H1 (cell line): Measurements from ENCODE around the gene CCDC24. TPM values are rescaled to one million over a fixed set of nuclear protein-coding genes. Genes with fewer than 3 reads are reported as not detected.

Experiments
- CTCF ChIA-PET: fragments of 300-600 bp; sonication (Branson Sonifier 250); formaldehyde crosslinking; loops from one replicate; lab custom pipeline; 2021; ENCODE audit not compliant: partially characterized antibody; lab: Charles Lee
- POLR2A ChIA-PET: fragments of 300-600 bp; sonication (Branson Sonifier 250); formaldehyde crosslinking; loops from one replicate; lab custom pipeline; 2021; ENCODE audit warnings: inconsistent platforms; ENCODE audit not compliant: partially characterized antibody; lab: Charles Lee
- DNase-seq, 2 experiments: peaks; one replicate each; pipeline versions ENCODE4 v3.0.0 to v3.0.0-alpha.2; 2010 to 2022; ENCODE audit warnings: low spot score in 2 of 2, low read depth in 1 of 2, mixed read lengths in 1 of 2
- FAIRE-seq: peaks from 2 replicates; lab custom pipeline; 2011; peaks lifted over from hg19 to GRCh38; lab: Jason Lieb, UNC
- H2AFZ ChIP-seq: 2 replicates; pipeline ENCODE4 v1.8.1; 2012; ENCODE audit warnings: low read length, inconsistent platforms
- H2AK5ac ChIP-seq: 2 replicates; pipeline ENCODE4 v1.6.1; 2013; ENCODE audit warnings: low read depth, low read length
- H2BK120ac ChIP-seq: replicated peaks from 2 replicates; pipeline ENCODE3; 2013; ENCODE audit warnings: low read depth, low read length, inconsistent platforms
- H2BK12ac ChIP-seq: 2 replicates; pipeline ENCODE4 v1.6.1; 2013; ENCODE audit warnings: low read depth, low read length
- H2BK15ac ChIP-seq: 2 replicates; pipeline ENCODE4 v1.6.1; 2013; ENCODE audit warnings: low read length
- H2BK20ac ChIP-seq: 2 replicates; pipeline ENCODE4 v1.6.1; 2013; ENCODE audit warnings: low read length
- H2BK5ac ChIP-seq: 2 replicates; pipeline ENCODE4 v1.6.1; 2013; ENCODE audit warnings: low read depth, low read length
- H3K14ac ChIP-seq: 2 replicates; pipeline ENCODE4 v1.6.1; 2013; ENCODE audit warnings: inconsistent platforms; ENCODE audit not compliant: insufficient read length
- H3K18ac ChIP-seq: 2 replicates; pipeline ENCODE4 v1.6.1; 2013; ENCODE audit warnings: low read length; ENCODE audit errors: extremely low read depth
- H3K23ac ChIP-seq: 2 replicates; pipeline ENCODE4 v1.6.1; 2013; ENCODE audit warnings: inconsistent platforms; ENCODE audit not compliant: insufficient read length
- H3K23me2 ChIP-seq: 2 replicates; pipeline ENCODE4 v1.6.1; 2013; ENCODE audit warnings: low read depth, low read length
- H3K27ac ChIP-seq: 2 replicates; pipeline ENCODE4 v1.6.1; 2011; ENCODE audit warnings: low read depth, low read length, inconsistent platforms
- H3K27me3 ChIP-seq, 4 experiments: replicated peaks in 1 of 4; 1 replicate in 1 of 4; 2 replicates in 3 of 4; pipeline versions ENCODE4 v1.6.1 to v1.8.1; 2011 to 2013; ENCODE audit warnings: low read length in 3 of 4, mild to moderate bottlenecking in 3 of 4, inconsistent platforms in 2 of 4, mixed read lengths in 2 of 4, moderate library complexity in 1 of 4; ENCODE audit not compliant: control insufficient read depth in 3 of 4, insufficient read depth in 3 of 4; ENCODE audit errors: extremely low read depth in 1 of 4
- H3K36me3 ChIP-seq, 4 experiments: 2 replicates each; pipeline versions ENCODE4 v1.6.1 to v1.8.1; 2011 to 2013; ENCODE audit warnings: mild to moderate bottlenecking in 4 of 4, low read length in 3 of 4, moderate library complexity in 2 of 4, control low read depth in 1 of 4, inconsistent platforms in 1 of 4; ENCODE audit not compliant: insufficient read depth in 4 of 4, control insufficient read depth in 2 of 4
- H3K4ac ChIP-seq: replicated peaks from 2 replicates; pipeline ENCODE3; 2013; ENCODE audit warnings: low read length, low read depth, mixed read lengths, inconsistent platforms; ENCODE audit not compliant: insufficient read length
- H3K4me1 ChIP-seq, 4 experiments: replicated peaks in 1 of 4; 1 replicate in 1 of 4; 2 replicates in 3 of 4; pipeline versions ENCODE4 v1.6.1 to v1.8.1; 2011 to 2013; ENCODE audit warnings: low read length in 3 of 4, inconsistent platforms in 2 of 4, mixed read lengths in 1 of 4; ENCODE audit not compliant: insufficient read depth in 4 of 4, control insufficient read depth in 3 of 4
- H3K4me2 ChIP-seq, 2 experiments: 2 replicates each; pipeline versions ENCODE4 v1.6.1 to v1.8.1; 2011 to 2013; ENCODE audit warnings: low read depth in 2 of 2, low read length in 2 of 2, control low read depth in 1 of 2, inconsistent platforms in 1 of 2, mild to moderate bottlenecking in 1 of 2; ENCODE audit not compliant: insufficient read depth in 1 of 2
- H3K4me3 ChIP-seq, 4 experiments: fragments of 200-600, 300-600 bp in 1 of 4; sonication (generic), shearing (Covaris generic), sonication (Bioruptor Twin) in 1 of 4; 2 replicates each; pipeline versions ENCODE4 v1.5.1 to v1.8.1; 2011 to 2016; ENCODE audit warnings: low read length in 4 of 4, low read depth in 3 of 4, control low read depth in 2 of 4, inconsistent platforms in 2 of 4, mild to moderate bottlenecking in 2 of 4, mixed read lengths in 1 of 4, moderate library complexity in 1 of 4; ENCODE audit not compliant: insufficient read depth in 2 of 4; ENCODE audit errors: extremely low read depth in 1 of 4
- H3K56ac ChIP-seq: replicated peaks from 2 replicates; pipeline ENCODE3; 2013; ENCODE audit warnings: low read depth, mild to moderate bottlenecking, mixed read lengths, low read length, inconsistent platforms; ENCODE audit not compliant: insufficient read length
- H3K79me1 ChIP-seq: 2 replicates; pipeline ENCODE4 v1.6.1; 2013; ENCODE audit warnings: low read depth, low read length, control low read depth
- H3K79me2 ChIP-seq, 2 experiments: 2 replicates each; pipeline versions ENCODE4 v1.6.1 to v1.8.1; 2012 to 2013; ENCODE audit warnings: low read length in 2 of 2, mild to moderate bottlenecking in 2 of 2, inconsistent platforms in 1 of 2; ENCODE audit not compliant: insufficient read depth in 2 of 2, control insufficient read depth in 1 of 2
- H3K9ac ChIP-seq, 4 experiments: replicated peaks in 1 of 4; 1 replicate in 1 of 4; 2 replicates in 3 of 4; pipeline versions ENCODE4 v1.6.1 to v1.8.1; 2011 to 2013; ENCODE audit warnings: low read depth in 3 of 4, low read length in 3 of 4, control low read depth in 2 of 4, mild to moderate bottlenecking in 2 of 4, moderate library complexity in 2 of 4, inconsistent platforms in 1 of 4; ENCODE audit errors: extremely low read depth in 1 of 4
- H3K9me3 ChIP-seq, 2 experiments: 2 replicates each; pipeline versions ENCODE4 v1.6.1 to v1.8.1; 2012 to 2013; ENCODE audit warnings: mild to moderate bottlenecking in 2 of 2, moderate library complexity in 2 of 2, control low read depth in 1 of 2, inconsistent platforms in 1 of 2, low read depth in 1 of 2, low read length in 1 of 2, mixed read lengths in 1 of 2; ENCODE audit not compliant: insufficient read depth in 2 of 2
- H4K20me1 ChIP-seq, 2 experiments: replicated peaks in 1 of 2; 2 replicates each; pipeline versions ENCODE3 to v1.8.1; 2011 to 2013; ENCODE audit warnings: inconsistent platforms in 2 of 2, low read length in 2 of 2, mild to moderate bottlenecking in 1 of 2; ENCODE audit not compliant: insufficient read depth in 2 of 2, control insufficient read depth in 1 of 2
- H4K5ac ChIP-seq: 2 replicates; pipeline ENCODE4 v1.6.1; 2013; ENCODE audit warnings: low read length, low read depth, mixed read lengths, inconsistent platforms; ENCODE audit not compliant: insufficient read length
- H4K8ac ChIP-seq: 2 replicates; pipeline ENCODE4 v1.8.0; 2013; ENCODE audit warnings: mild to moderate bottlenecking, moderate library complexity, low read length, inconsistent platforms; ENCODE audit not compliant: insufficient read depth; ENCODE audit errors: extremely low read depth
- H4K91ac ChIP-seq: replicated peaks from 2 replicates; pipeline ENCODE3; 2013; ENCODE audit warnings: low read length, mixed read lengths, inconsistent platforms; ENCODE audit not compliant: insufficient read length
- GABPA ChIP-seq: IDR thresholded peaks from 2 replicates; pipeline ENCODE4 v1.6.1; 2011; ENCODE audit warnings: mild to moderate bottlenecking, low read length, moderate library complexity, borderline replicate concordance; ENCODE audit not compliant: insufficient read depth
- TBP ChIP-seq: IDR thresholded peaks from 2 replicates; pipeline ENCODE4 v1.6.1; 2011; ENCODE audit warnings: low read depth, low read length, improper control_type of control experiment
- WGBS, 2 experiments: shearing (Covaris generic) in 1 of 2; methylation state at CpG; one replicate each; pipeline versions ENCODE4 v1.1.6 to v1.1.7; 2013 to 2015; ENCODE audit warnings: low lambda C conversion rate in 2 of 2, mixed read lengths in 2 of 2, inconsistent platforms in 1 of 2, low coverage in 1 of 2, missing lambda C conversion rate in 1 of 2; ENCODE audit not compliant: insufficient replicate concordance in 2 of 2, insufficient coverage in 1 of 2, insufficient read length in 1 of 2; ENCODE audit errors: extremely low coverage in 1 of 2, missing lambda C conversion rate in 1 of 2; 5-methylcytosine and 5-hydroxymethylcytosine counted together
- polyA plus RNA-seq, 7 experiments: library from polyadenylated mRNA; depleted of rRNA in 3 of 7; stranded (reverse) in 5 of 7; unstranded in 2 of 7; fragments of >200 nt in 5 of 7; fragments of 200-250 nt in 2 of 7; gene quantifications; 1 replicate in 5 of 7; 2 replicates in 1 of 7; 4 replicates in 1 of 7; pipeline versions ENCODE4 v1.2.1 to v1.2.3, GENCODE V29; 2011 to 2013; ENCODE audit warnings: missing spikeins in 2 of 7, mixed read lengths in 2 of 7
- total RNA-seq: library from RNA; stranded (reverse); fragmentation: NEBNext Ultra II Directional; extraction: Animal tissue kit (Norgen Biotek cat#: 25700); gene quantifications from 2 replicates; pipeline ENCODE4 v1.2.1, GENCODE V29; 2021

Gene CCDC24
- total and polyA plus RNA-seq, 2 of the 8 experiments (the other 6 are each of a cell fraction or from before 2014, with no cell fraction given) = 11.2 to 11.4 TPM

DNA sequence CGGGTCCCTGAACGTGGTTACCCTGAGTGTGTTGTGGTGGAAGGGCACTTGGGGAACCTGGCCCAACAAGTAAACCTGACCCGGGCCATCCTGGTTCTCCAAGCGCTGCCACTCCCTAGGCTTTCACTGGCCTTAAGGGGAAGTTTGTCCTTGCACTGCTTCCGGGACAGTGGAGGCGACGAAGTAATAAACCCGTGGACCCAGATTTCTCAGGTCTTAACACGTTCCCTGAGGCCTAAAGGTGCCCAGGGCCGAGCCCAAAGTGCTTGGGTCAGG, 261 bp upstream of the CCDC24 start:
- H2BK5ac ChIP-seq = peak overlapping the region; percentile 88; the same call in 1 of the 2 replicates
- ChIA-PET POLR2A (interaction anchor here (0.6 to 13.6 kb wide), 10 partner anchors 9 to 71 kb away, joined by 3 to 189 read pairs (median 6); partner anchors contain the start of genes ATP6V0B, B4GALT2, DPH2 and IPO13), CTCF (interaction anchor here (0.7 to 21.8 kb wide), 9 partner anchors 14 to 395 kb away, joined by 3 to 478 read pairs (median 30); partner anchors contain the start of genes ATP6V0B and SLC6A9)
- no peaks in the 10 kb centered on the region for H3K9me3 ChIP-seq
- peaks cover 12% of the 10 kb centered on the region; the same call in 1 of the 2 replicates for H3K23me2 ChIP-seq
- H3K56ac ChIP-seq = peak overlapping the region; percentile 47
- no peak overlapping the region for H3K14ac ChIP-seq
- no peak overlapping the region for H2BK15ac ChIP-seq
- peak overlapping the region; percentile 70 for H4K5ac ChIP-seq
- 6% methylated on average over 10 of the region's 10 CpGs; no CpG with 5 or more reads in 1 of the 2 experiments for WGBS, 2 experiments
- H2AFZ ChIP-seq = no peak overlapping the region
- peak overlapping the region; percentile 48 for H3K18ac ChIP-seq
- peaks cover 2% of the 10 kb centered on the region in 2 experiments for H4K20me1 ChIP-seq
- no peak overlapping the region for H2BK20ac ChIP-seq
- FAIRE-seq = no peak
- H3K4me2 ChIP-seq = peak overlapping the region; percentile 92 to 96
- H3K27me3 ChIP-seq = no peaks in the 10 kb centered on the region
- H4K8ac ChIP-seq = no peak overlapping the region
- no peak overlapping the region for H2BK120ac ChIP-seq
- no peaks in the 10 kb centered on the region for H3K79me2 ChIP-seq
- peak overlapping the region; percentile 48 to 72 (median 64) for H3K4me3 ChIP-seq
- H3K23ac ChIP-seq = no peak overlapping the region
- no peak overlapping the region for H3K27ac ChIP-seq
- H3K36me3 ChIP-seq = peaks cover 0 to 5% (median 1%) of the 10 kb centered on the region in 4 experiments; a peak in 3 of 8 replicates
- DNase-seq = no peak
- no peak overlapping the region for H4K91ac ChIP-seq
- H3K4ac ChIP-seq = no peak overlapping the region
- no peak overlapping the region for H2BK12ac ChIP-seq
- H2AK5ac ChIP-seq = no peak overlapping the region
- H3K9ac ChIP-seq = peak overlapping the region in 1 of 4 experiments; percentile 20; a peak in 2 of 7 replicates
- TF ChIP-seq GABPA (no peak), TBP (no peak)
- H3K4me1 ChIP-seq = peaks cover 0 to 5% (median 4%) of the 10 kb centered on the region in 4 experiments; a peak in 5 of 7 replicates
- H3K79me1 ChIP-seq = no peaks in the 10 kb centered on the region
